Spinal cord (tissue), 10 donors: Measurements from ENCODE around the gene FABP6. TPM values are rescaled to one million over a fixed set of nuclear protein-coding genes. Genes with fewer than 3 reads are reported as not detected.

Source experiments
- DNase-seq, 6 donors: peaks; one replicate each; pipeline versions ENCODE4 v3.0.0 to v3.0.0-alpha.2; 2013 to 2015; ENCODE audit warnings: low spot score in 6 of 6, low read depth in 4 of 6
- H3K27ac ChIP-seq: one replicate; pipeline ENCODE4 v1.5.1; 2013; ENCODE audit warnings: low read depth, low read length, control low read depth
- H3K27me3 ChIP-seq: one replicate; pipeline ENCODE4 v1.6.1; 2013; ENCODE audit warnings: low read length; ENCODE audit not compliant: control insufficient read depth, insufficient read depth
- H3K36me3 ChIP-seq: one replicate; pipeline ENCODE4 v1.6.1; 2013; ENCODE audit warnings: low read length; ENCODE audit not compliant: control insufficient read depth, insufficient read depth
- H3K4me1 ChIP-seq: one replicate; pipeline ENCODE4 v1.6.1; 2013; ENCODE audit warnings: low read length; ENCODE audit not compliant: control insufficient read depth, insufficient read depth
- H3K4me3 ChIP-seq: one replicate; pipeline ENCODE4 v1.5.1; 2013; ENCODE audit warnings: low read depth, low read length, control low read depth
- H3K9me3 ChIP-seq: one replicate; pipeline ENCODE4 v1.6.1; 2013; ENCODE audit warnings: low read length; ENCODE audit not compliant: control insufficient read depth, insufficient read depth
- WGBS: methylation state at CpG from one replicate; pipeline ENCODE4 v1.1.5; 2013; ENCODE audit warnings: missing lambda C conversion rate; ENCODE audit not compliant: insufficient coverage; 5-methylcytosine and 5-hydroxymethylcytosine counted together
- polyA plus RNA-seq, 2 donors: library from polyadenylated mRNA; unstranded; fragments of 120-200 nt; gene quantifications; one replicate each; pipeline ENCODE4 v1.2.1, GENCODE V29; 2013; ENCODE audit not compliant: insufficient read length in 2 of 2
- total RNA-seq, 2 donors: library from RNA; depleted of rRNA in 1 of 2; stranded (reverse); fragments of 120-200 nt in 1 of 2; fragments of >200 nt in 1 of 2; gene quantifications; one replicate each; pipeline versions ENCODE4 v1.2.3 to v1.2.4, GENCODE V29; 2013 to 2014
- donor health status: healthy.

FABP6 gene
- total and polyA plus RNA-seq, 4 donors, result 2.8 to 6.4 (median 3.9) TPM

- Histone ChIP-seq H3K4me1 (peaks cover 11% of the 10 kb centered on the region), H3K27ac (no peak overlapping the region), H3K36me3 (peaks cover 3% of the 10 kb centered on the region), H3K9me3 (no peaks in the 10 kb centered on the region), H3K4me3 (no peak overlapping the region), H3K27me3 (no peaks in the 10 kb centered on the region)
- DNase-seq, result no peak
- WGBS, result 96% methylated on average over 2 of the region's 2 CpGs
These were observed 56.0 kb downstream of the FABP6 start for GRCh38 chr5:160285316-160285715.

DNA sequence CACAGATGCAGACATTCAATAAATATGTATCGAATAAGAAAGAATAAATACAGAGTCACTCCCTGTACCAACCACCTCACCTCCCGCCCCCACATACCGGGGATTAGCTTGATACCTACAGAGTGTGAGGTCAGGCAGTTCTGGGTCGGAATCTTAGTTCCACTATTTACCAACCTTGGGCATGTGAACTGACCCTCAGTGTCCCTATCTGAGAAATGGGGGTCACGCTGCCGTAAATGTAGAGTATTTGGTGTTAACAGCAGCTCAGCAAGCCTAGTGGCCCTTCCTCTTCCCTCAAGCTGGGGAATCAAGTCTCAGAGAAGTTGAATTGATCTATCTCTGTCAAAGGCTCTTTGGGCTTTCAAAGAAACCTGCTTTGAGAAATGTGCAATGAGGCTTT lies 57.6 kb downstream of the FABP6 start:
- Histone ChIP-seq H3K36me3 (no peaks in the 10 kb centered on the region), H3K4me3 (no peak overlapping the region), H3K27me3 (no peaks in the 10 kb centered on the region), H3K9me3 (no peaks in the 10 kb centered on the region), H3K27ac (peak overlapping the region; percentile 29), H3K4me1 (peaks cover 11% of the 10 kb centered on the region)
- WGBS, result 94% methylated on average over 3 of the region's 6 CpGs
- no peak for DNase-seq

- DNase-seq, result peak in 2 of 6 donors; percentile 58 to 80
- Histone ChIP-seq H3K9me3 (no peaks in the 10 kb centered on the region), H3K4me1 (peaks cover 11% of the 10 kb centered on the region), H3K27me3 (no peaks in the 10 kb centered on the region), H3K4me3 (no peak overlapping the region), H3K27ac (peak overlapping the region; percentile 29), H3K36me3 (no peaks in the 10 kb centered on the region)
- WGBS, result 21% methylated on average over 6 of the region's 8 CpGs
These were observed 58.2 kb downstream of the FABP6 start for GRCh38 chr5:160287378-160288051.

Other genes starting within 250 kb of the FABP6 start
- gene TTC1, start 220.4 kb upstream of the FABP6 start, total RNA-seq, result 10 to 100 TPM; 52.7 to 63.0 TPM
- gene TTC1, start 220.4 kb upstream of the FABP6 start, polyA plus RNA-seq, result 10 to 100 TPM; 56.0 to 62.3 TPM
- 10 to 100 TPM; 34.0 to 34.8 TPM for gene PWWP2A, start 110.1 kb upstream of the FABP6 start, total RNA-seq
- gene PWWP2A, start 110.1 kb upstream of the FABP6 start, polyA plus RNA-seq, result 10 to 100 TPM; 22.6 to 23.9 TPM
- gene CCNJL, start 83.1 kb downstream of the FABP6 start, total RNA-seq, result 1 to 10 TPM; 2.1 to 5.0 TPM
- 1 to 10 TPM; 6.7 to 7.9 TPM for gene CCNJL, start 83.1 kb downstream of the FABP6 start, polyA plus RNA-seq
- 1 to 10 TPM; 5.1 to 6.2 TPM for gene C1QTNF2, start 141.1 kb downstream of the FABP6 start, total RNA-seq
- 1 to 10 TPM; 3.0 to 5.6 TPM for gene C1QTNF2, start 141.1 kb downstream of the FABP6 start, polyA plus RNA-seq
- 10 to 100 TPM; 15.5 to 22.8 TPM for gene FAM200C, start 170.5 kb downstream of the FABP6 start, total RNA-seq
- gene FAM200C, start 170.5 kb downstream of the FABP6 start, polyA plus RNA-seq, result 10 to 100 TPM; 13.3 to 13.9 TPM
- gene SLU7, start 189.6 kb downstream of the FABP6 start, total RNA-seq, result 10 to 100 TPM; 37.0 to 44.7 TPM
- gene SLU7, start 189.6 kb downstream of the FABP6 start, polyA plus RNA-seq, result 10 to 100 TPM; 39.7 to 45.8 TPM
- gene PTTG1, start 192.3 kb downstream of the FABP6 start, total RNA-seq, result 10 to 100 TPM; 36.9 to 53.8 TPM
- 10 to 100 TPM; 40.2 to 41.6 TPM for gene PTTG1, start 192.3 kb downstream of the FABP6 start, polyA plus RNA-seq